NCI-H345 treated with DMSO at 0.1 percent for 48 hours (cell line): ENCODE results near the gene PBOV1.

ENCODE experiments used
- DNase-seq: peaks from one replicate; lab custom pipeline; 2025; ENCODE audit not compliant: unreplicated experiment; lab: John Stamatoyannopoulos, UW

Gene PBOV1

GRCh38 chr6:138205437-138206094, 12.7 kb downstream of the PBOV1 start:
- DNase-seq = no peak

DNA sequence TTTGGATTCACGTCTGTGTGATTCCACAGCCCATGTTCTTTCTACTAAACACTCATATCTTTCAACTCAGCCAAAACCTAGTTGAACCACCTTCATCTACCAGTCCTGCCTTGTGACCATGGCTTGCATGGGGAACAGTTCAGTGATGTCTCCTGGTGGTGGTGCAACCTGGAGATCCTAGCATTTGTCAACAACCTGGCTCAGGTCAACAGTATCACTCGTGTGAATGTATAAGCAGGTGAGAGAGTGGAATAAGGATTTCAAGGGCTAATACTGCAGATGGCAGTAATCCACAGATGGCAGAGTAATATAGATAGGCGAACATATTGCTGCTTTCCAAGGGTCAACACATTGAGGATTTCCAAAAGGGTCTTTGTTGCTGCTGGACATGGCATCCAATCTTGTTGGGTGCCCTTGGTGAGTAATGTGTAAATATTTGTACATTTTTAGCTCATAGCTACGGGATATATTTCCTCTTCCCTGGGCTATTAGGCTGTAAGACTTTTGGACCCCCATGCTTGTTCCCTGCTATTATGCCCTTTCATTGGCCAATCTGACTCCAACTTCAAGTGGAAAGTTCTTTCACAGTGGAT, 13.4 kb downstream of the PBOV1 start:
- DNase-seq = no peak

DNA sequence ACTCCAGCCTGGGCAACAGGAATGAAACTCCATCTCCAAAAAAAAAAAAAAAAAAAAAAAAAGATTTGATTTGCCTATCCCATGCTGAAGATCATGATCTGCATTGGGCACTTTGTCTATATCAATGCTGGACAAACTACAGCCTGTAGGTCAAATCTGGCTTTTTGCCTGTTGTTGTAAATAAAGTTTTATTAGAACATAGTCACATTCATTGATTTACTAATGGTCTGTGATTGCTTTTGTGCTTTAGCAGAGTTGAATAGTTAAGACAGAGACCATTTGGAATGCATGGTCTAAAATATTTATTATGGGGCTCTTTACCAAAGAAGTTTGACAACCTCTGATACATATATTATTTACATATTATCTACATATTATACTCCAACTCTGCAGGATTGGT, 14.0 kb downstream of the PBOV1 start:
- no peak for DNase-seq

DNA sequence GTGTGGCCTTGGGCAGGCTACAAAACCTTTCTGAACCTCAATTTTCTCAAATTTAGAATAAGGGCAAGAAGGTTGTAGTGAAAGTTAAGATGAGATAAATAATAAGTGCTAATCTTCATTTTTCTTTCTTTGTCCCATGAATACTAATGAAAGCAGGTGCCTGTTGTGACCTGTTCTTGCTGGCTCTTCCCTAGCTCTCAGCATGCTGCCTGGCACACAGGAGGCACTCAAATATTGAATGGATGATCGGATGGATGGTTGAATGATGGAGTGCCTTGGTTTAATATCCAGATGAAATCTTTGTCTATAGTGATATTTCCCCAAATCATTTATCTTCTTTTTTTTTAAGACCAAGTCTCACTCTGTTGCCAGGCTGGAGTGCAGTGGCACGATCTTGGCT, 15.0 kb downstream of the PBOV1 start:
- peak; percentile 40 for DNase-seq

DNA sequence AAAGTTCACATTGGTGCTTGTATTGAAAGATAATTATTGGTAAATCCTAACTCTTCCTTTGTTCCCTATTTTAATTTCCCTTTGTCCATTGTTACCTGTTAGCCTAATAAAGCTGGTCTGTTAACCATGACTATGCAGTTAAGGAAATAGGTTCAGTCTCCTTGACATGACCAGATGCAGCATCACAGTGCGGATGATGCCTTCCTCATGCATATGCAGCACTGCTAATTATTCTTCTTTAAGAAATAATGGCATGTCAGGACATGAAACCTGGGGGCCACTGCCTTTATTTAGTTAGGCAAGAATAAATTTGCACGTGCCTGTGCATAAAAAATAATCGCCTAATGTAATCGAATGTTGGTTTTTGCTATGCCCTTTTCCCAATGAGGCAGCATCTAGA, 16.5 kb downstream of the PBOV1 start:
- DNase-seq = no peak

GRCh38 chr6:138198430-138199091, 19.7 kb downstream of the PBOV1 start:
- DNase-seq = no peak

DNA sequence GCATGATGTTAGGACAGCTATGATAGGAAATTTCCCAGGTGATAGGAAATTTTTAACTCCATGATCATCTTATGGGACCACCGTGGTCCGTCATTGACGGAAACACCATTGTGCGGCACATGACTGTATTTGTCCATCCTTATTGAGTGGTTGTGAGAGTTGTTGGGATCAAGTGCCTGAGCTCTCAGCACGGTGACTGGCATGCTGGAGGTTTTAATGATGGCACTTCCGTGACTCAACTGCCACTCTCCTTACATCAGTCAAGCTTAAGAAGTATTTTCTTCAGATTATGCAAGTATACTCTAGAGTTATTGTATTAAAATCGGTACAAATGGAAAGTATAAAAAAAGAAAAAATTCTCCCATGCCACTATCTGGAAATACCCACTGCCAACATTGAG, 20.7 kb downstream of the PBOV1 start:
- no peak for DNase-seq

DNA sequence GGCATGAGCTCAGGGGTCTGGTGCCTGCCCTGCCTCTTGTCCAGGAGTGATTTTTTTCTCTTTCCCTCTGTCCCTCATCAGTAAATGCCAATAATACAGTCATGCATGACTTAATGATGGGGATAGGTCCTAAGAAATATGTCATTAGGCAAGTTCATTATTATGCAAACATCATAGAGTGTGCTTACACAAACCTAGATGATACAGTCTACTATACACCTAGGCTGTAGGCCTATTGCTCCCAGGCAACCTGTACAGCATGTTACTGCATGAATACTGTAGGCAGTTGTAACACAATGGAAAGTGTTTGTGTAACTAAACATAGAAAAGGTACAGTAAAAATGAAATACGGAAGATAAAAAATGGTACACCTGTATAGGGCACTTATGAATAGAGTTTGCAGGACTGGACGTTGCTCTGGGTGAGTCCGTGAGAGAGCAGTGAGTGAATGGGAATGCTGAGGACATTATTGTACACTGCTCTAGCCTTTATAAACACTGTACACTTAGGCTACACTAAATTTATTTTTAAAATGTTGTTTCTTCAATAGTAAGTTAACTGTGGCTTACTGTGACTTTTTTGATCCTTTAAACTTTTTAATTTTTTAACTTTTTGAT, 22.1 kb downstream of the PBOV1 start:
- no peak for DNase-seq

GRCh38 chr6:138194287-138194686, 24.0 kb downstream of the PBOV1 start:
- no peak for DNase-seq

GRCh38 chr6:138188278-138188941, 29.9 kb downstream of the PBOV1 start:
- peak; percentile 88 for DNase-seq

DNA sequence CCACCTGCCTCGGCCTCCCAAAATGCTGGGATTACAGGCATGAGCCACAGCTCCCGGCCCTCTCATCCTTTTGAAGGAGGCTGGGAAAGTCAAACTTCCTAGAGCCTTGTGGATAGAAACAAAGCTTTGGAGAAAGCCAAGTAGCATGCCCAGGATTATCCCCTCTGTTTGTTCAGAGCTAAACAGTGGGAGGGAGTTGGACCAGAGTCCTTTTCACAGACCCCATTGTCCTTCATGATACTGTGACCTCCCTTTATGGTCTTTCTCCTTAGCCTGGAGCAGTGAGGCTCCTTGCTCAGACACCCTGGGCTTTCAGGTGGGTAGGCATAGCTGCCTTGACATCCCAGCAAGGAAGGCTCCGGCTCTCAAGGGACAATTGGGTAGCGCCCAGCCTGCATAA, 31.1 kb downstream of the PBOV1 start:
- DNase-seq = no peak

DNA sequence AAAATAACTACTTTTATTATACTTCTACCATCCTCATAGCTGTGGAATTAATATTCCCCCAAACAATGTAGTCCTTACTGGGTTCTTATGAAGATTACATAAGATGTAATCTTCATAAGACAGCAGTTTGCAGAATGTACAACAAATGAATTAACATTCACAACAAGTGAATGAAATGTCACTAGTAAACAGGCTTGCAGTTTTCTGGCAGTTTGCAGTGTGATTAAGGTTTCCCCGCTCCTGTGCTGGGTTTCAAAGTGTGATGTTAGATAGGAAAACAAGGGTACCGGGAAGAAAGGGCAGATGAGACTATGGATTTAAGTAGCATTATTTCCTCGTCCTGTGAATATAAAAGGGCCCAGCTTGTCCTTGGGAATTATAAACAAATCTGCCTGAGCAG, 34.1 kb downstream of the PBOV1 start:
- no peak for DNase-seq

DNA sequence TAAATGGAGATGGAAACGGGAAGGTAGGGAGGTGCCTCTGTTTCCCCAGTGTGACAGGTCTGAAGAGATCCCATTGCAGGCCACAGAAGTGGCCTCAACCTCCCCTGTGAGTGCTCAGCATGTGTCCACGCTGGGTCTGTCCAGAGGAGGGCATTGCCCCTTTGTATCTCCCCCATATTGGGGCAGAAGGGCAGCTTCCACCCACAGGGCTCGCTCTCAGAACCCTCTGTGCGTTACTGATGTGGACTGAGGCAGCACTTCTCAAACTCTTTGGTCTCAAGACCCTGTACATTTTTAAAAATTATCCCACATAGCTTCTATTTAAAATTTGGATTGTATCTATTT, 34.5 kb downstream of the PBOV1 start:
- DNase-seq = no peak

DNA sequence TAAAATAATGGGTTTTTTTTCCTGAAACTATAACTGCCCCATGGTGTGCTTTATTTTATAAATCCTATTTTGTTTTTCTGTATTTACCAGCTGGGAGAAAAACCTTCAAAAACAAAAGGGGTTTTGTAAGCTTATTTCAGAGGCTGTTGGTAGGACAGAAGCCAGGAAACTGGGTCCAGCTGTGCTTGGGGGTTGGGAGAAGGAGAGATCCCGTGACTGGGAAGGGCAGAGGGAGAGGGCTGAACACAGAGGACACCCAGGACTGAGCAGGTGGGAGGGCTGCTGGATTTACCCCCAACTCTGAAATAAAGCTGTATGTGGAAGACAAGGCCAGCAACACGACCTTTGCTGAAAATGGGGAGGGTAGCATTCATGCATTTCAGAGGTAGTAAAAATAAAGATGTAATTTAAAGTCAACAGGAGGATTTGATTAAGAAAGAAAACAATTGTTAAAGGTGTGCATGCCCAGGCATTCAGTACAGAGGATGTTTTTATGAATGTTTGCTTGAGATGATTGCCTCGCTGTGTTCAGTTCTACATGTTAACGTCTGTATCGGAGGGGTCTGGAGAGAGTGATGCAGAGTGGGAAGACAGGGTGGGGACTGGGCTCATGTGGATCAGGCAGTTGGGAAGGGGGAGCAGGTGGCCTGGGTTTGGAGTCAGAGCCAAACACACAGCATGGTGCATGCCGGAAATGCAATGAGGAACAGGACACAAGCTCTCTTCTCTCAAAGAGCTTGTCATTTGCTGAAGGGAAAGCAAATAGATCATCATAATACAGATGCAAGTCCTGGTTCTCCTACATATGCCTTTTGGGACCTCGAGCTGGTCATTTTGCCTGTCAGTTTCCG, 35.1 kb downstream of the PBOV1 start:
- peak; percentile 86 for DNase-seq

DNA sequence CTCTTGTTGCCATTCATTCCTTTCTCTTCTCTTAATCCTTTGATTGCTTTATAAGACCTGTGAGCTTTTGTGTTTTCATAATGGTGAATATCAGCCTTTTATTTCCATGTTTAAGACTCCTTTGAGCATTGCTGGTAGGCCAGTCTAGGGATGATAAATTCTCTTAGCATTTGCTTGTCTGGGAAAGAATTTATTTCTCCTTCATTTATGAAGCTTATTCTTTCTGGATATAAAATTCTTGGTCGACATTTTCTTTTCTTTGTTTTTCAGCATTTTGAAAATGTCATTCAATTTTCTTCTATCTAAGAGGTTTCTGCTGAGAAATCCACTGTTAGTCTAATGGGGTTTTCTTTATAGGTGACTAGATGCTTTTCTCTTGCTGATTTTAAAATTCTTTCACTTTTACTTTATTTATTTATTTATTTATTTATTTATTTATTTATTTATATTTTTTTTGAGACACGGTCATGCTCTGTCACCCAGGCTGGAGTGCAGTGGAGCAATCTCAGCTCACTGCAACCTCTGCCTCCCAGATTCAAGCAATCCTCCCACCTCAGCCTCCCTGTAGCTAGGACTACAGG, 41.5 kb downstream of the PBOV1 start:
- DNase-seq = no peak

GRCh38 chr6:138175596-138175995, 42.7 kb downstream of the PBOV1 start:
- no peak for DNase-seq
